GM23338 (cell line): ENCODE data around the gene TNFAIP8L1.

Experiments used
- EZH2 ChIP-seq: fragments of 200-600 bp; sonication (generic); IDR thresholded peaks from one replicate; pipeline ENCODE4 v1.8.0; 2017; ENCODE audit warnings: antibody characterized with exemption, mild to moderate bottlenecking, low read depth; ENCODE audit not compliant: unreplicated experiment
- EZH2phosphoT487 ChIP-seq: fragments of 200-600 bp; sonication (generic); IDR thresholded peaks from one replicate; pipeline ENCODE4 v1.8.1; 2018; ENCODE audit warnings: antibody characterized with exemption; ENCODE audit not compliant: unreplicated experiment
- STAT1 ChIP-seq: IDR thresholded peaks from one replicate; pipeline ENCODE4 v1.6.1; 2016; ENCODE audit warnings: antibody characterized with exemption; ENCODE audit not compliant: unreplicated experiment
- ZNF331 ChIP-seq: fragments of 250-450 bp; sonication (Bioruptor Pico); IDR thresholded peaks from 2 replicates; pipeline ENCODE4 v1.5.0; 2020; ENCODE audit warnings: low read depth, mild to moderate bottlenecking, moderate library complexity
- TF ChIP-seq, protein P1 (sequence below), 2 experiments: fragments of 200-600 bp in 1 of 2; sonication (generic) in 1 of 2; conservative IDR thresholded peaks; 2 replicates each; pipeline versions ENCODE4 v1.5.1 to v1.6.1; 2016 to 2017; ENCODE audit warnings: antibody characterized with exemption in 2 of 2, low read depth in 2 of 2, mild to moderate bottlenecking in 2 of 2, moderate library complexity in 1 of 2
- TF ChIP-seq, protein P2 (sequence below): IDR thresholded peaks from 2 replicates; pipeline ENCODE4 v1.6.1; 2016; ENCODE audit warnings: antibody characterized with exemption
- TF ChIP-seq, protein P3 (sequence below): IDR thresholded peaks from one replicate; pipeline ENCODE4 v1.6.1; 2018; ENCODE audit warnings: antibody characterized with exemption; ENCODE audit not compliant: unreplicated experiment

DNA sequence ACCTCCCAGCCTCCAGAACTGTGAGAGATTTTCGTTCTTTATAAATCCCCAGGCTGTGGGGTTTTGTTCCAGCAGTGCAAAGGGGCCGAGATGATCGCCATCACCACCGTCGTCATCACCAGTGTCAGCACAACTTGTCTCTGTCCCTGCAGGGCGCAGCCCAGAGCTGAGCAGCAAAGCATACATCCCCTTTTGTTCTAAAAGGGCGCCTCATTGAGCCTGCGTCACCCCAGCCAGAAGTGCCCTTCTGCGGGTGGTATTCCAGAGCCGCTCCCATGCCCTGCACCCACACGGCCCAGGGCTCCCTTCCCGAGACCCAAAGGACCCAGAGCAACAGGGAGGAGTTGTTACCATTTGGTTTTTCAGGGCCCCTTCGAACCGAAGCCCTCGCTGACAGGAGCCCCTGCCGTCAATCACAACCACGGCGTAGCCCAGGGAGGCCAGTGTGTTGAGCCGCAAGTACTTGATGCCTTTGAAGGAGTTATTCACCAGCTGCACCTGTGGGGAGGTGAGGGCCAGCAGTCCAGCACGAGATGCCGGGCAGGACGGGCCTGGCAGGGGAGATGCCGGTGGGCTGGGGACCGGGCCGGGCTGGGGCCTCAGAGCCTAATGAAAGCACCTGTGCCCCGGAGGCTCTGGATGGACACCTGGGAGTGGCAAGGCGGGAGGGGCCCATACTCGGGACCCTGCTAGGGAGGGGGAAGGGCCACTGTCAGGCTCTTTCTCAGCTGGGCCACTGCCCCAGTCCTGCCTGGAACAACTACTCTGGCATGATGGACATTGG is 45.2 kb downstream of the TNFAIP8L1 start:
- TF ChIP-seq, protein P1, sequence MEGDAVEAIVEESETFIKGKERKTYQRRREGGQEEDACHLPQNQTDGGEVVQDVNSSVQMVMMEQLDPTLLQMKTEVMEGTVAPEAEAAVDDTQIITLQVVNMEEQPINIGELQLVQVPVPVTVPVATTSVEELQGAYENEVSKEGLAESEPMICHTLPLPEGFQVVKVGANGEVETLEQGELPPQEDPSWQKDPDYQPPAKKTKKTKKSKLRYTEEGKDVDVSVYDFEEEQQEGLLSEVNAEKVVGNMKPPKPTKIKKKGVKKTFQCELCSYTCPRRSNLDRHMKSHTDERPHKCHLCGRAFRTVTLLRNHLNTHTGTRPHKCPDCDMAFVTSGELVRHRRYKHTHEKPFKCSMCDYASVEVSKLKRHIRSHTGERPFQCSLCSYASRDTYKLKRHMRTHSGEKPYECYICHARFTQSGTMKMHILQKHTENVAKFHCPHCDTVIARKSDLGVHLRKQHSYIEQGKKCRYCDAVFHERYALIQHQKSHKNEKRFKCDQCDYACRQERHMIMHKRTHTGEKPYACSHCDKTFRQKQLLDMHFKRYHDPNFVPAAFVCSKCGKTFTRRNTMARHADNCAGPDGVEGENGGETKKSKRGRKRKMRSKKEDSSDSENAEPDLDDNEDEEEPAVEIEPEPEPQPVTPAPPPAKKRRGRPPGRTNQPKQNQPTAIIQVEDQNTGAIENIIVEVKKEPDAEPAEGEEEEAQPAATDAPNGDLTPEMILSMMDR (conservative IDR thresholded peaks at IDR 0.05; ENCODE audit: low read depth in 2 of 2), result no peak
- TF ChIP-seq EZH2 (no peak), EZH2phosphoT487 (no peak), STAT1 (no peak), ZNF331 (CRISPR knock-in tag) (no peak)
- TF ChIP-seq, protein P2, sequence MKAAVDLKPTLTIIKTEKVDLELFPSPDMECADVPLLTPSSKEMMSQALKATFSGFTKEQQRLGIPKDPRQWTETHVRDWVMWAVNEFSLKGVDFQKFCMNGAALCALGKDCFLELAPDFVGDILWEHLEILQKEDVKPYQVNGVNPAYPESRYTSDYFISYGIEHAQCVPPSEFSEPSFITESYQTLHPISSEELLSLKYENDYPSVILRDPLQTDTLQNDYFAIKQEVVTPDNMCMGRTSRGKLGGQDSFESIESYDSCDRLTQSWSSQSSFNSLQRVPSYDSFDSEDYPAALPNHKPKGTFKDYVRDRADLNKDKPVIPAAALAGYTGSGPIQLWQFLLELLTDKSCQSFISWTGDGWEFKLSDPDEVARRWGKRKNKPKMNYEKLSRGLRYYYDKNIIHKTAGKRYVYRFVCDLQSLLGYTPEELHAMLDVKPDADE, result no peak
- TF ChIP-seq, protein P3, sequence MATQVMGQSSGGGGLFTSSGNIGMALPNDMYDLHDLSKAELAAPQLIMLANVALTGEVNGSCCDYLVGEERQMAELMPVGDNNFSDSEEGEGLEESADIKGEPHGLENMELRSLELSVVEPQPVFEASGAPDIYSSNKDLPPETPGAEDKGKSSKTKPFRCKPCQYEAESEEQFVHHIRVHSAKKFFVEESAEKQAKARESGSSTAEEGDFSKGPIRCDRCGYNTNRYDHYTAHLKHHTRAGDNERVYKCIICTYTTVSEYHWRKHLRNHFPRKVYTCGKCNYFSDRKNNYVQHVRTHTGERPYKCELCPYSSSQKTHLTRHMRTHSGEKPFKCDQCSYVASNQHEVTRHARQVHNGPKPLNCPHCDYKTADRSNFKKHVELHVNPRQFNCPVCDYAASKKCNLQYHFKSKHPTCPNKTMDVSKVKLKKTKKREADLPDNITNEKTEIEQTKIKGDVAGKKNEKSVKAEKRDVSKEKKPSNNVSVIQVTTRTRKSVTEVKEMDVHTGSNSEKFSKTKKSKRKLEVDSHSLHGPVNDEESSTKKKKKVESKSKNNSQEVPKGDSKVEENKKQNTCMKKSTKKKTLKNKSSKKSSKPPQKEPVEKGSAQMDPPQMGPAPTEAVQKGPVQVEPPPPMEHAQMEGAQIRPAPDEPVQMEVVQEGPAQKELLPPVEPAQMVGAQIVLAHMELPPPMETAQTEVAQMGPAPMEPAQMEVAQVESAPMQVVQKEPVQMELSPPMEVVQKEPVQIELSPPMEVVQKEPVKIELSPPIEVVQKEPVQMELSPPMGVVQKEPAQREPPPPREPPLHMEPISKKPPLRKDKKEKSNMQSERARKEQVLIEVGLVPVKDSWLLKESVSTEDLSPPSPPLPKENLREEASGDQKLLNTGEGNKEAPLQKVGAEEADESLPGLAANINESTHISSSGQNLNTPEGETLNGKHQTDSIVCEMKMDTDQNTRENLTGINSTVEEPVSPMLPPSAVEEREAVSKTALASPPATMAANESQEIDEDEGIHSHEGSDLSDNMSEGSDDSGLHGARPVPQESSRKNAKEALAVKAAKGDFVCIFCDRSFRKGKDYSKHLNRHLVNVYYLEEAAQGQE, result no peak
